ENCODE measurements around the gene YWHAE.
"Not testable (repeated sequence)": the region's sequence is repeated elsewhere in the genome, so short reads cannot be mapped to it uniquely, and the experiment has no call there.

The YWHAE gene

GRCh38 chr17:1313270-1314005, 86.6 kb downstream of the YWHAE start:
- Histone ChIP-seq H3K4me3 (IDR thresholded peaks at IDR 0.05; ENCODE audit: insufficient read depth, low read depth, low read length) (no peak overlapping the region), H3K36me3 (ENCODE audit: insufficient read depth) (no peaks in the 10 kb centered on the region), H3K4me2 (no peak overlapping the region), H3K79me2 (ENCODE audit: insufficient read depth, low read depth) (no peaks in the 10 kb centered on the region), H3K27ac (no peak overlapping the region), H3K9ac (no peak overlapping the region), H4K20me1 (ENCODE audit: insufficient read depth) (no peaks in the 10 kb centered on the region), H3K27me3 (ENCODE audit: insufficient read depth, low read depth) (peaks cover 42% of the 10 kb centered on the region), H2AFZ (ENCODE audit: low read depth) (no peak overlapping the region), H3K4me1 (ENCODE audit: low read depth, poor library complexity, severe bottlenecking) (no peaks in the 10 kb centered on the region)
- TF ChIP-seq, protein P1, sequence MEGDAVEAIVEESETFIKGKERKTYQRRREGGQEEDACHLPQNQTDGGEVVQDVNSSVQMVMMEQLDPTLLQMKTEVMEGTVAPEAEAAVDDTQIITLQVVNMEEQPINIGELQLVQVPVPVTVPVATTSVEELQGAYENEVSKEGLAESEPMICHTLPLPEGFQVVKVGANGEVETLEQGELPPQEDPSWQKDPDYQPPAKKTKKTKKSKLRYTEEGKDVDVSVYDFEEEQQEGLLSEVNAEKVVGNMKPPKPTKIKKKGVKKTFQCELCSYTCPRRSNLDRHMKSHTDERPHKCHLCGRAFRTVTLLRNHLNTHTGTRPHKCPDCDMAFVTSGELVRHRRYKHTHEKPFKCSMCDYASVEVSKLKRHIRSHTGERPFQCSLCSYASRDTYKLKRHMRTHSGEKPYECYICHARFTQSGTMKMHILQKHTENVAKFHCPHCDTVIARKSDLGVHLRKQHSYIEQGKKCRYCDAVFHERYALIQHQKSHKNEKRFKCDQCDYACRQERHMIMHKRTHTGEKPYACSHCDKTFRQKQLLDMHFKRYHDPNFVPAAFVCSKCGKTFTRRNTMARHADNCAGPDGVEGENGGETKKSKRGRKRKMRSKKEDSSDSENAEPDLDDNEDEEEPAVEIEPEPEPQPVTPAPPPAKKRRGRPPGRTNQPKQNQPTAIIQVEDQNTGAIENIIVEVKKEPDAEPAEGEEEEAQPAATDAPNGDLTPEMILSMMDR (conservative IDR thresholded peaks at IDR 0.05; ENCODE audit: low read depth, low read length), result no peak

GRCh38 chr17:1312261-1312870, 87.7 kb downstream of the YWHAE start:
- Histone ChIP-seq H4K20me1 (ENCODE audit: insufficient read depth) (no peaks in the 10 kb centered on the region), H3K27me3 (ENCODE audit: insufficient read depth, low read depth) (peaks cover 44% of the 10 kb centered on the region), H3K4me1 (ENCODE audit: low read depth, poor library complexity, severe bottlenecking) (no peaks in the 10 kb centered on the region), H3K79me2 (ENCODE audit: insufficient read depth, low read depth) (no peaks in the 10 kb centered on the region), H3K36me3 (ENCODE audit: insufficient read depth) (no peaks in the 10 kb centered on the region), H3K4me3 (IDR thresholded peaks at IDR 0.05; ENCODE audit: insufficient read depth, low read depth, low read length) (no peak overlapping the region), H3K9ac (no peak overlapping the region), H3K4me2 (no peak overlapping the region), H2AFZ (ENCODE audit: low read depth) (no peak overlapping the region), H3K27ac (no peak overlapping the region)
- TF ChIP-seq, protein P1 (conservative IDR thresholded peaks at IDR 0.05; ENCODE audit: low read depth, low read length), result no peak

GRCh38 chr17:1307829-1308228, 92.2 kb downstream of the YWHAE start:
- not testable (repeated sequence) for H3K4me3 ChIP-seq (IDR thresholded peaks at IDR 0.05; ENCODE audit: insufficient read depth, low read depth, low read length); H4K20me1 ChIP-seq (ENCODE audit: insufficient read depth); H3K27ac ChIP-seq; H2AFZ ChIP-seq (ENCODE audit: low read depth); H3K36me3 ChIP-seq (ENCODE audit: insufficient read depth); H3K9ac ChIP-seq; H3K4me1 ChIP-seq (ENCODE audit: low read depth, poor library complexity, severe bottlenecking); H3K79me2 ChIP-seq (ENCODE audit: insufficient read depth, low read depth); H3K4me2 ChIP-seq
- peaks cover 37% of the 10 kb centered on the region for H3K27me3 ChIP-seq (ENCODE audit: insufficient read depth, low read depth)

DNA sequence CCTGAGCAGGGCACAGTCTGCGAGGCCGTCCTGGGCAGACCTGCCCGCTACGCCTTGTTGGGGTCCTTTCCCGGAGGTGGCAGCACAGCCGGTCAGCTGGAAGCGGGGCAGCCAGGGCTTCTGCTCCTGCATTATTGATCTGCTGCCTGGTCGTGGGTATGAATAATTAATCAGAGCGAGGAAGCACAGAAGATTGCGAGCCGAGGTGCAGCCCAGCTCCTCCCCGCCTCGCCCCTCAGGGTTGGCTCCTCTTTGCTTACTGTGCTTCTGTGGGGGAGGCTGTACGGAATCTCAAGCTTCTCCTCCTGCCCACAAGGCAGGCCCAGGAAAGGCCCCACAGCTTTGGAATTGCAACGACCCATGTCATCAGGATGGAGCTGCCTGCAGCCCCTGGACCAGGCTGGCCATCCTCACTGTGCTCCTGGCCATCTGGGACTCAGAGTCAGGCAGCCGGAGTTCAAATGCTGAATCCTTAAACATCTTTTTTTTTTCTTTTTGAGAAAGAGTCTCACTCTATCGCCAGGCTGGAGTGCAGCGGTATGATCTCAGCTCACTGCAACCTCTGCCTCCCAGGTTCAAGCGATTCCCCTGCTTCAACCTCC, 95.0 kb downstream of the YWHAE start:
- no peak overlapping the region for H3K4me3 ChIP-seq (IDR thresholded peaks at IDR 0.05; ENCODE audit: insufficient read depth, low read depth, low read length)

More for the DNA sequence above, 95.0 kb downstream of the YWHAE start:
- no peaks in the 10 kb centered on the region for H3K79me2 ChIP-seq (ENCODE audit: insufficient read depth, low read depth)
- no peaks in the 10 kb centered on the region for H4K20me1 ChIP-seq (ENCODE audit: insufficient read depth)
- H3K27ac ChIP-seq, result no peak overlapping the region
- H2AFZ ChIP-seq (ENCODE audit: low read depth), result no peak overlapping the region
- no peaks in the 10 kb centered on the region for H3K36me3 ChIP-seq (ENCODE audit: insufficient read depth)
- H3K27me3 ChIP-seq (ENCODE audit: insufficient read depth, low read depth), result peaks cover 45% of the 10 kb centered on the region
- H3K4me1 ChIP-seq (ENCODE audit: low read depth, poor library complexity, severe bottlenecking), result no peaks in the 10 kb centered on the region
- H3K4me2 ChIP-seq, result no peak overlapping the region
- TF ChIP-seq, protein P1 (conservative IDR thresholded peaks at IDR 0.05; ENCODE audit: low read depth, low read length), result no peak
- H3K9ac ChIP-seq, result no peak overlapping the region

Data from KMS-11 (cell line).